ENCODE results near the gene SNRPB. TPM values are rescaled to one million over a fixed set of nuclear protein-coding genes. Genes with fewer than 3 reads are reported as not detected.
"Not testable (repeated sequence)": the region's sequence is repeated elsewhere in the genome, so short reads cannot be mapped to it uniquely, and the experiment has no call there.

The SNRPB gene
- polyA plus RNA-seq (2013, experiment 1 of 2; ENCODE audit: insufficient read length): 287 TPM
- 126 TPM for polyA plus RNA-seq (2013, experiment 2 of 2; ENCODE audit: insufficient read length)

- DNase-seq: peak; percentile 99
Measured at GRCh38 chr20:2470423-2471193, at the start of gene SNRPB. TSS of gene SNRPB (minus strand) at chr20:2470789. CDS start at chr20:2470690, 99 bp downstream.

- DNase-seq: peak; percentile 68
Measured at GRCh38 chr20:2519115-2519809, 48.7 kb upstream of the SNRPB start.

DNA sequence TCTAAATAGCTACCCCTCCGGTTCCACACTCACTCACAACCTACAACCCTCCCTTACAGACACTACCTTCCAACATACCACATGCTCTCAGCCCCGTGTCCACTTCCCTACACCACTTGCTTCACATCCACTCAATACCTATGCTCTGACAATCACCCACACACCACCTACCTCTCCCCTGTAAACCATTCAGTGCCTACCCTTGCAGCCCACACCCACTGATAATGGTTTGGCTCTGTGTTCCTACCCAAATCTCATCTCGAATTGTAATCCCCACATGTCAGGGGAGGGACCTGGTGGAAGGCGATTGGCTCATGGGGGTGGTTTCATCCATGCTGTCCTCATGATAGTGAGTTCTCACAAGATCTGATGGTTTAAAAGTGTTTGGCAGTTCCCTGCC lies 48.0 kb upstream of the SNRPB start:
- no peak for DNase-seq

DNA sequence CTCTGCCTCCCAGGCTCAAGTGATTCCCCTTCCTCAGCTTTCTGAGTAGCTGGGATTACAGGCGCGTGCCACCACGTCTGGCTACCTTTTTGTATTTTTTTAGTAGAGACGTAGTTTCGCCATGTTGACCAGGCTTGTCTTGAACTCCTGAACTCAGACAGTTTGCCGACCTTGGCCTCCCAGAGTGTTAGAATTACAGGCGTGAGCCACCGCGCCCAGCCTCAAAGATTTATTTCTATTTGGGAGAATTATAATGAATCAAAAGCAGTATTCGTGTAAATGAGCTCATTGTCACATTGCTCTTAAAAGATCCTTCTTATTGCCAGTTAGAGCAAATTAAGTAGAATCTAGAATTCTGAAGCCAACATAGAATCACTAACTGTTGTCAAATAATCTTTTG lies 47.5 kb upstream of the SNRPB start:
- no peak for DNase-seq

GRCh38 chr20:2516399-2516798 lies 45.8 kb upstream of the SNRPB start:
- no peak for DNase-seq

GRCh38 chr20:2515203-2515602 lies 44.6 kb upstream of the SNRPB start:
- DNase-seq: peak; percentile 24

DNA sequence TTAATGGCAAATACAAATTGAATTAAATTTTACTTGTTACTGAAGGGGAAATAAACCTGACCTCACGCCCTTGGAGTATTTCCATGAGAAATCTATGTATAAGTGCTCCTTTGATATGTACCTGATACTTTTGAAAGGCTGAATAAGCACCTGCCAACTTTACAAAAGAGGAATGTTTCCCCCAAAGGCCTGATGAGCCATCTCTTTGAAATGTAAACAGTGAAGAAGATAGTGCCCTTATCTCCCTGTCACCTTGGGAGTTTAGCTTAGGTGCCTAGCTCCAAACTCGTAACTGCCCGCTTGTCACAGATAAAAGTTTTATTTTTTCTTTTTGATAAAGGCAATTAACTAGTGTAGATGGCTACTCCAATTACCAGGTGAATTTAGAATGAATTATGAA lies 39.2 kb upstream of the SNRPB start:
- DNase-seq: no peak

GRCh38 chr20:2509468-2509781 lies 38.8 kb upstream of the SNRPB start:
- DNase-seq: peak; percentile 46

DNA sequence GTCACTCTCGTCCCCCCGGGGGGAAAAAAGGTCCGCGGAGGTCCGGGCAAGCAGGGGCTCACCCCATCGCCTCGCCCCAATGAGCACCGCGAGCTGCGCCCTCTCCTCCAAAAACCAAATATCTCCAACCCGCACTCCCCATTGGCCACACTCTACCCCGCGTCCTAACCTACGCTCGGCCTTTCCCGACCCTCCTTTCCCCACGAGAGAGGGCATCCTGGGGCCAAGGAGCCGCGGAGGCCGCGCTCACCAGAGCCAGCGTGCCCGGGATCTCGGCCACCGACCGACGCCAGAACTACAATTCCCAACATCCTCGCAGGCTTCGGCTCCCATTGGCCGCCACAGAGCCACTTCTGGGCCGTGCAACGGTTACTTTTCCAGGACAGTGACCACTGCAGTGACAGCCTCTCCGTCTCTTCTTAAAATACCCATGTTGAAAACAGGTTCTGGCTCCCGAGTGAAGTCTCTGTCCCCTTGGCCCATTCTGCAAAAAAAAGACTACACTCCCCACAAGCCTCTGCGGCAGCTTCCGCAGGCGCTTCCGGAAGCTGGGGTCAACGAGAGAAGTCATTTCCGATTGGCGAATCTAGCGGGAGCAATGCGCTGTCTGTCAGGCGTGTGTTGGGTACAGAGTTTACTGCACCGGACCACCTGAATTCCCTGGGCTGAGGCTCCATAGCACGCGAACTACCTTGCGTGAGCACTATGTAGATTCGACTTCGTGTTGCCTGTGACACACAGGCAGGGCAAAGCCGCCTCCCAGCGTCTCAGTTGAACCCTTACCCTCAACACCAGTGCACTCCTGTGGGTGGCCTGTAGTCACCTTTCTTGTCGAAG lies 38.3 kb upstream of the SNRPB start, which contains the start of gene ZNF343:
Gene ZNF343, minus strand, starts transcription at position 285 of the 837 bp plus-strand sequence. CDS start 15,020 bp downstream, outside the sequence.
- peak; percentile 86 for DNase-seq

DNA sequence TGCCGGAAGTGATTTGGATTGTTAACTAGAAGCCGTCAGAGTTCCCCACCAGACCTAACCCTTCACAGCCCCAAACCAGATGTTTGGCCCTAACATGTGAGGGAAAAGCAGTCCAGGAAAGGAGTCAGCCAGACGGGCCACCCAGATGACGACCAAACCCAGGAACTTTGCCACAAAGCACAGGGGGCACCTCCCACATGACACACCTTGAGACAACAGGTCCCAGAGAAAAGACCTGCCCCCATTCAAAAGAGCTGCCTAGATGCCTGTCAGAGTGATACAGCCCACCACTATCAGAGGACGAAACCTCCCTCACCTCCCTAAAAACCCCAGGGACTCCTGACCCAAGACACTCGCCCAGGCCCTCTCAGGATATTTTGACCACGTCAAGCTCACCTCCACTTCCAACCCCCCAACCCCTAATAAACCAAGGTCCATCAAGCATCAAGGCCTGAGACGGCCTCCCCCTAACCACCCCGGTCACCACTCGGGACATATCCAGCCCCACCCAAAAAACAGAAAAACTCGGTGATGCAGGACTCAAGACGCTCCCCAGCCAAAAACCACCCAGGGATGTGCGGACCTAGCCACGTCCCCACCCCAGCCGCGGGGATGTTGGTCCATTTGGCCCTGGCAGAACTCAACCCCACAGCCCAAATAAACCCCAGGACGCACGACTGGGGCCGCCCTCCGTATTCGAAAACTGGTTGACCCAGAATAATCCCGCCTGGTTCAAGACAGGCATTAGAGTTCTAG lies 37.5 kb upstream of the SNRPB start:
- peak; percentile 32 for DNase-seq

GRCh38 chr20:2507464-2507863 lies 36.9 kb upstream of the SNRPB start:
- peak; percentile 31 for DNase-seq

DNA sequence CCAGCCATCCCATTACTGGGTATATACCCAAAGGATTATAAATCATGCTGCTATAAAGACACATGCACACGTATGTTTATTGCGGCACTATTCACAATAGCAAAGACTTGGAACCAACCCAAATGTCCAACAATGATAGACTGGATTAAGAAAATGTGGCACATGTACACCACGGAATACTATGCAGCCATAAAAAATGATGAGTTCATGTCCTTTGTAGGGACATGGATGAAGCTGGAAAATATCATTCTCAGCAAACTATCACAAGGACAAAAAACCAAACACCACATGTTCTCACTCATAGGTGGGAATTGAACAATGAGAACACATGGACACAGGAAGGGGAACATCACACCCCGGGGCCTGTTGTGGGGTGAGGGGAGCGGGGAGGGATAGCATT lies 35.8 kb upstream of the SNRPB start:
- not testable (repeated sequence) for DNase-seq

DNA sequence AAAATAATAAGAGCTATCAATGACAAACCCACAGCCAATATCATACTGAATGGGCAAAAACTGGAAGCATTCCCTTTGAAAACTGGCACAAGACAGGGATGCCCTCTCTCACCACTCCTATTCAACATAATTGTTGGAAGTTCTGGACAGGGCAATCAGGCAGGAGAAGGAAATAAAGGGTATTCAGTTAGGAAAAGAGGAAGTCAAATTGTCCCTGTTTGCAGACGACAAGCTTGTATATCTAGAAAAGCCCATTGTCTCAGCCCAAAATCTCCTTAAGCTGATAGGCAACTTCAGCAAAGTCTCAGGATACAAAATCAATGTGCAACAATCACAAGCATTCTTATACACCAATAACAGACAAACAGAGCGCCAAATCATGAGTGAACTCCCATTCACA lies 34.2 kb upstream of the SNRPB start:
- DNase-seq: not testable (repeated sequence)

- DNase-seq: not testable (repeated sequence)
Measured at GRCh38 chr20:2502808-2503384, 32.3 kb upstream of the SNRPB start.

GRCh38 chr20:2485661-2486060 lies 15.1 kb upstream of the SNRPB start:
- DNase-seq: no peak

GRCh38 chr20:2485080-2485479 lies 14.5 kb upstream of the SNRPB start:
- DNase-seq: no peak

- no peak for DNase-seq
Measured at GRCh38 chr20:2483504-2483903, 12.9 kb upstream of the SNRPB start.

DNA sequence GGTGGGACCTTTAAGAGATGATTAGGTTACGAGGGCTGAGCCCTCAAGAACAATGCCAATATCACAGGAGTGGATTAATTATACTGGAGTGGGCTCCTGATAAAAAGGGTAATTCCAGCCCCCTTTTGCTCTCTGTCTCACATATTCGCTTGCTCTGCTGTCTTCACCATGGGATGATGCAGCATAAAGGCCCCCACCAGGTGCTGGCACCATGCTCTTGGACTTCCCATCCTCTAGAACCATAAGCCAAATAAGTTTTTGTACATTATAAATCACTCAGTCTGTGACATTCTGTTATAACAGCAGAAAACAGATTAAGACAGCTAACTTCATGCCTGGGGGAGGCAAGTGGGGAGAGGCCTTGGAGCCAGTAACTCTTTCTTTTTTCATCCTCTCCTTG lies 9.8 kb upstream of the SNRPB start:
- DNase-seq: no peak

GRCh38 chr20:2476742-2477615 lies 6.4 kb upstream of the SNRPB start:
- DNase-seq: no peak

DNA sequence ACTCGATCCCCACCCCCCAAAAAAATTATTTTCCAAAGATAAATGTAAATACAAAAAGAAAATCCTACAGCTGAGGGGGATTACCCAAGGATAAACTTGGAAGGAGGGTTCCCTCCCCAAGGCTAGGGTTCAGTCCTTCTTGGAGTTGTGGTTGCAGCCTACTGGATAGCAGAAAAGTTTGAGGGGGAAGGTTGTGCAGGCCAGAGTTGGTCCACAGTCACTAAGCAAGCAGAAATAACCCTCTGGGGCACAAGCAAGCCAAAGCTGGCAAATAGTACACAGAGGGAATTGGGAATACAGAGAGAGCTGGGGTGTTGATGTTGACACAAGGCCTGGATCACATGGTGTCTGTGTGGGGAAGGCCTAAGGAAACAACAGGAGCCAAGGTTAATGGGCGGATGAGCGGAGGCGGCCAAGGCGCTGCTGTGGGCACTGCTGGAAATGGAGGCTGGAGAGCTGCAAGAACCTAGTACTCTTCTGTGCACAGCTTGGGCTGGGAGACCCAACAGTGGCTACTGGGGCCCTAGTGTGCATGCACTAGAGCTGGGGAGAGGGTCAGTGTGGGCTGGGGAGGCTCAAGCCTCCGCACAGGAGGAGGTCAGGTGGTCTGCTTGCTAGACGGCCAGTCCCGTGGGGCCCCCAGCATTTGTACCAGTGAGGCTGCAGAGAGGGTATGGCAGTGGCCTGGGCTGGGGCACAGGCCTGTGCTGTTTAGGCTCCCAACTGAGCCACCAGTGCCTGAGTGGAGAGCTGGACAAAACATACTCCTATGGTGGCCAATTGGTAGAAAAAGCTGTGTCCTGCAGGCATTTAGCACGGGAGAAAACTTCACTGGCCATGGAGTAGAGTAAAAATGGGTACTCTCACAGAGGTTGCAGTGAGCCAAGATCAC lies 5.5 kb upstream of the SNRPB start:
- no peak for DNase-seq
